B cell (primary cell): ENCODE measurements around the gene KANK2.

Experiments used
- EZH2 ChIP-seq: IDR thresholded peaks from 2 replicates; pipeline ENCODE4 v1.6.1; 2012; ENCODE audit warnings: borderline replicate concordance, low read depth, mild to moderate bottlenecking, moderate library complexity, low read length; ENCODE audit not compliant: insufficient read depth, poor library complexity, severe bottlenecking
- TF ChIP-seq, protein P1 (sequence below): fragments of 200-600 bp; IDR thresholded peaks from one replicate; pipeline ENCODE4 v1.8.0; 2022; ENCODE audit warnings: antibody characterized with exemption, mild to moderate bottlenecking

DNA sequence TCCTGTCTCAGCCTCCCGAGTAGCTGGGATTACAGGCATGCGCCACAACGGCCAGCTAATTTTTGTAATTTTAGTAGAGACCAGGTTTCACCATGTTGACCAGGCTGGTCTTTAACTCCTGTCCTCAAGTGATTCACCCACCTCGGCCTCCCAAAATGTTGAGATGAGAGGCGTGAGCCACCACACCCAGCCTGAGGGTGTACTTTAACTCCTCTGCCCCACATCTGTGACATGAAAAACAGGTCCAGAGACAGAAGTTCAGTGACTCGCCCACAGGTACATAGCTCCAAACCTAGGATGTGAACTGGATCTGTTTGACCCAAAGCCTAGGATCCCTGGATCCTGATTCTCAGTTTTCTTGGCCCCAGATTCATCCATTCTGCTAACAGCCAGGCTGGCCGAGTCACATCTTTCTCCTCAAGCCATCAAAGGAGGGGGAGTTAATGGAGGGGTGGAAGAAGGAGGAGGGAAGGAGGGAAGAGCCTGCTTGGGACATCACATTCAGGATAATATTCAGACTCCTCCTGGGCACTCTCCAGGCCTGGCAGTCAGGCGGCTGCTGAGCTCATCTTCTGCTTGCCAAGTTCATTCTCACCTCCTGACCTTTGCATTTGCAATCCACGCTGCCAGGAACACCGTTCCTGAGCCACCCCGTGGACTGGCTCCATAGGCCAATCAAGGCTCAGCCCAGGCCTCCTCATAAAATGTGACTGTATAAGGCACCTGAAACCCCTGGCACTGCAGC is 44.9 kb downstream of the KANK2 start:
- TF ChIP-seq, protein P1, sequence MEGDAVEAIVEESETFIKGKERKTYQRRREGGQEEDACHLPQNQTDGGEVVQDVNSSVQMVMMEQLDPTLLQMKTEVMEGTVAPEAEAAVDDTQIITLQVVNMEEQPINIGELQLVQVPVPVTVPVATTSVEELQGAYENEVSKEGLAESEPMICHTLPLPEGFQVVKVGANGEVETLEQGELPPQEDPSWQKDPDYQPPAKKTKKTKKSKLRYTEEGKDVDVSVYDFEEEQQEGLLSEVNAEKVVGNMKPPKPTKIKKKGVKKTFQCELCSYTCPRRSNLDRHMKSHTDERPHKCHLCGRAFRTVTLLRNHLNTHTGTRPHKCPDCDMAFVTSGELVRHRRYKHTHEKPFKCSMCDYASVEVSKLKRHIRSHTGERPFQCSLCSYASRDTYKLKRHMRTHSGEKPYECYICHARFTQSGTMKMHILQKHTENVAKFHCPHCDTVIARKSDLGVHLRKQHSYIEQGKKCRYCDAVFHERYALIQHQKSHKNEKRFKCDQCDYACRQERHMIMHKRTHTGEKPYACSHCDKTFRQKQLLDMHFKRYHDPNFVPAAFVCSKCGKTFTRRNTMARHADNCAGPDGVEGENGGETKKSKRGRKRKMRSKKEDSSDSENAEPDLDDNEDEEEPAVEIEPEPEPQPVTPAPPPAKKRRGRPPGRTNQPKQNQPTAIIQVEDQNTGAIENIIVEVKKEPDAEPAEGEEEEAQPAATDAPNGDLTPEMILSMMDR, result no peak
- TF ChIP-seq EZH2, result no peak
